Retinal pigment epithelial cell (primary cell): Measurements from ENCODE around the gene DENND1C.

Experiments used
- DNase-seq: peaks from one replicate; pipeline ENCODE4 v3.0.0-alpha.2; 2010; ENCODE audit warnings: low read depth
- H3K4me3 ChIP-seq: 2 replicates; pipeline ENCODE4 v1.5.1; 2011; ENCODE audit warnings: mild to moderate bottlenecking, low read length, control low read depth, moderate library complexity
- CTCF ChIP-seq: conservative IDR thresholded peaks from 2 replicates; pipeline ENCODE4 v1.5.1; 2011; ENCODE audit warnings: low read depth, low read length, control low read depth, inconsistent platforms

Gene DENND1C

GRCh38 chr19:6452223-6452614, 29.4 kb downstream of the DENND1C start:
- DNase-seq, result no peak
- no peak for TF ChIP-seq CTCF
- no peak overlapping the region for H3K4me3 ChIP-seq

- H3K4me3 ChIP-seq, result no peak overlapping the region
- DNase-seq, result no peak
- TF ChIP-seq CTCF, result no peak
These were observed 29.9 kb downstream of the DENND1C start for GRCh38 chr19:6451583-6452222.

- TF ChIP-seq CTCF, result no peak
- DNase-seq, result no peak
These were observed 31.4 kb downstream of the DENND1C start for GRCh38 chr19:6450166-6450565.

GRCh38 chr19:6448045-6448444, 33.5 kb downstream of the DENND1C start:
- DNase-seq, result no peak
- TF ChIP-seq CTCF, result no peak
- H3K4me3 ChIP-seq, result no peak overlapping the region

More at GRCh38 chr19:6450166-6450565, 31.4 kb downstream of the DENND1C start:
- no peak overlapping the region for H3K4me3 ChIP-seq

- H3K4me3 ChIP-seq, result no peak overlapping the region
- no peak for TF ChIP-seq CTCF
- no peak for DNase-seq
These were observed 35.1 kb downstream of the DENND1C start for GRCh38 chr19:6446452-6446851.

GRCh38 chr19:6443986-6444385, 37.6 kb downstream of the DENND1C start:
- no peak for TF ChIP-seq CTCF
- DNase-seq, result no peak

GRCh38 chr19:6442087-6442688, 39.4 kb downstream of the DENND1C start:
- H3K4me3 ChIP-seq, result no peak overlapping the region
- no peak for TF ChIP-seq CTCF
- DNase-seq, result no peak

More at GRCh38 chr19:6443986-6444385, 37.6 kb downstream of the DENND1C start:
- no peak overlapping the region for H3K4me3 ChIP-seq
